Measurements from ENCODE around the gene FAM181A.

GRCh38 chr14:93957751-93958566, 30.8 kb downstream of the FAM181A start:
- TF ChIP-seq EZH2 (IDR thresholded peaks at IDR 0.05; ENCODE audit: insufficient read depth, poor library complexity, severe bottlenecking) (no peak), EZH2phosphoT487 (IDR thresholded peaks at IDR 0.05; ENCODE audit: insufficient read depth, low read depth) (no peak)
